GM12801 (cell line): ENCODE measurements around the gene PBX3.

Experiments
- CTCF ChIP-seq: IDR thresholded peaks from one replicate; pipeline ENCODE4 v1.5.1; 2011; ENCODE audit warnings: control low read depth; ENCODE audit not compliant: insufficient read length; ENCODE audit errors: extremely low read depth

Gene PBX3

GRCh38 chr9:125784286-125785049 lies 37.3 kb downstream of the PBX3 start:
- TF ChIP-seq CTCF, result no peak

GRCh38 chr9:125785248-125785751 lies 38.1 kb downstream of the PBX3 start:
- TF ChIP-seq CTCF, result no peak

- no peak for TF ChIP-seq CTCF
These were observed 40.5 kb downstream of the PBX3 start for GRCh38 chr9:125787715-125788114.

GRCh38 chr9:125789196-125789595 lies 42.0 kb downstream of the PBX3 start:
- TF ChIP-seq CTCF, result no peak

- TF ChIP-seq CTCF, result no peak
These were observed 47.5 kb downstream of the PBX3 start for GRCh38 chr9:125794708-125795107.

- no peak for TF ChIP-seq CTCF
These were observed 48.9 kb downstream of the PBX3 start for GRCh38 chr9:125795970-125796596.

- TF ChIP-seq CTCF, result no peak
These were observed 50.8 kb downstream of the PBX3 start for GRCh38 chr9:125797930-125798329.
